OCI-LY3 (cell line): Measurements from ENCODE around the gene COBL.

ENCODE experiments used
- CTCF ChIP-seq: fragments of 200-600, 300-600 bp; sonication (generic); IDR thresholded peaks from 2 replicates; pipeline ENCODE4 v1.5.1; 2014; ENCODE audit warnings: antibody characterized with exemption, low read length, low read depth
- EZH2phosphoT487 ChIP-seq: fragments of 200-600 bp; shearing (Covaris generic); IDR thresholded peaks from 2 replicates; pipeline ENCODE4 v1.6.1; 2018; ENCODE audit warnings: antibody characterized with exemption, mixed run types, low read depth

- no peak for TF ChIP-seq CTCF
- TF ChIP-seq EZH2phosphoT487, result no peak
These were observed 2.4 kb upstream of the COBL start for GRCh38 chr7:51318886-51319579.
